SU-DHL-6 (cell line): ENCODE results near the gene ASTN2.

ENCODE experiments used
- H2AFZ ChIP-seq: fragments of 200-600 bp; sonication (generic); 2 replicates; pipeline ENCODE4 v1.6.1; 2014; ENCODE audit warnings: low read depth, mild to moderate bottlenecking, moderate library complexity, mixed read lengths, antibody characterized with exemption, low read length; ENCODE audit not compliant: severe bottlenecking
- H3F3A ChIP-seq: fragments of 200-600 bp; shearing (Covaris generic); 2 replicates; pipeline ENCODE4 v1.6.0; 2016; ENCODE audit warnings: antibody characterized with exemption, mild to moderate bottlenecking; ENCODE audit not compliant: insufficient read depth
- H3K27ac ChIP-seq: fragments of 200-600 bp; sonication (generic); 2 replicates; pipeline ENCODE4 v1.5.1; 2016; ENCODE audit warnings: low read depth, mild to moderate bottlenecking, low read length, moderate library complexity, mixed read lengths
- H3K27me3 ChIP-seq: fragments of 200-600 bp; sonication (generic), shearing (Covaris generic); 2 replicates; pipeline ENCODE4 v1.6.0; 2014; ENCODE audit warnings: mild to moderate bottlenecking, low read length
- H3K36me3 ChIP-seq: fragments of 200-600 bp; sonication (generic); 2 replicates; pipeline ENCODE4 v1.6.1; 2014; ENCODE audit warnings: mild to moderate bottlenecking, low read length, mixed read lengths
- H3K4me2 ChIP-seq: fragments of 300-600, 200-600 bp; shearing (Covaris generic), sonication (generic); 2 replicates; pipeline ENCODE4 v1.6.0; 2014; ENCODE audit warnings: low read length, low read depth, mild to moderate bottlenecking; ENCODE audit not compliant: poor library complexity, severe bottlenecking
- H3K4me3 ChIP-seq: fragments of 200-600 bp; sonication (generic); 2 replicates; pipeline ENCODE4 v1.5.1; 2014; ENCODE audit warnings: antibody characterized with exemption, low read length, mild to moderate bottlenecking, mixed read lengths; ENCODE audit not compliant: insufficient read depth, poor library complexity, severe bottlenecking
- H3K79me2 ChIP-seq: fragments of 200-600 bp; sonication (generic); 2 replicates; pipeline ENCODE4 v1.6.1; 2014; ENCODE audit warnings: mild to moderate bottlenecking, low read length, moderate library complexity; ENCODE audit not compliant: insufficient read depth
- H3K9ac ChIP-seq: fragments of 200-600 bp; sonication (generic); 2 replicates; pipeline ENCODE4 v1.7.0; 2014; ENCODE audit warnings: mild to moderate bottlenecking, low read length
- H3K9me2 ChIP-seq: fragments of 200-600 bp; sonication (generic); replicated peaks from 2 replicates; pipeline ENCODE4 v1.6.1; 2014; ENCODE audit warnings: low read length; ENCODE audit not compliant: insufficient read depth
- H3K9me3 ChIP-seq: fragments of 200-600 bp; sonication (generic); 2 replicates; pipeline ENCODE4 v1.6.1; 2014; ENCODE audit warnings: low read length, mixed read lengths; ENCODE audit not compliant: insufficient read depth
- H4K20me1 ChIP-seq: fragments of 200-600 bp; sonication (generic); 2 replicates; pipeline ENCODE4 v1.6.1; 2014; ENCODE audit warnings: low read depth, mild to moderate bottlenecking, antibody characterized with exemption, low read length, moderate library complexity, mixed read lengths
- EZH2phosphoT487 ChIP-seq: fragments of 200-600 bp; sonication (generic), shearing (Covaris generic); conservative IDR thresholded peaks from 2 replicates; pipeline ENCODE4 v1.6.1; 2018; ENCODE audit warnings: mild to moderate bottlenecking, antibody characterized with exemption, low read length, moderate library complexity, mixed read lengths
- TF ChIP-seq, protein P1 (sequence below): fragments of 200-600 bp; sonication (generic); IDR thresholded peaks from one replicate; pipeline ENCODE4 v1.5.1; 2017; ENCODE audit warnings: antibody characterized with exemption, mild to moderate bottlenecking, low read length, moderate library complexity; ENCODE audit not compliant: insufficient read depth, poor library complexity, severe bottlenecking

ASTN2 gene

DNA sequence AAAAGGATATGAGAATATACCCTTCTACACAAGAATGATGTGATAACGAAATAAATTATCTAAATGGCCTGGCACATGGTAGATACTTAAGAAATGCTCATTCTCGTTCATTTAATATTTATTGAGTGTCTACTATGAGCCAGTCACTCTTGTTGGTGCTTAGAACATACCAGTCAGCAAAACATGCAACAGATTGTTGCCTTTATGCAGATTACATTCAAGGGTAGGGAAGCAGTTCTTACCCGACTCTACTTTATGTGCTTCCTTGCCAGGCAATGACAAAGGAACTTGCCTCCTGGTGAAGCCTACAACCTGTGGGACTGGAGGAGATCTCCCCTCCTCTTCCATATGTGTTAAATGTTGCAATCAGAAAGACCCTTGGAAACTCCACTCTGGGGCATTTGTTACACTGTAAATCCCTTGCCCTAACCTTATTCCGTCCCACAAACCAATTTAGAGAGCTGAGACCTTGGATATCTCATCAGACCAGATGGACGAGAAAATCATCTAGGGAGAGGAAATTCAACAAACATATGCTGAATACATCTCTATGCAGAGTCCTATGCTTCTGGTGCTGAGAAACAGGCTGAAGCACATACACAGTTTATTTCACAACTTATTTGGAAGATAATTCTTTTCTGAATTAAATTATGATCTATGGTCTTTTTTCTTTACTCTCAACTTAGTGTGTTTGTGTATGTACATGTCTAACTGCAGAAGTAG is 855.9 kb downstream of the ASTN2 start:
- no peak overlapping the region for H2AFZ ChIP-seq
- H3K9me3 ChIP-seq, result no peaks in the 10 kb centered on the region
- H4K20me1 ChIP-seq, result no peaks in the 10 kb centered on the region
- H3K4me3 ChIP-seq, result no peak overlapping the region
- H3F3A ChIP-seq, result no peaks in the 10 kb centered on the region
- TF ChIP-seq EZH2phosphoT487, result no peak
- TF ChIP-seq, protein P1, sequence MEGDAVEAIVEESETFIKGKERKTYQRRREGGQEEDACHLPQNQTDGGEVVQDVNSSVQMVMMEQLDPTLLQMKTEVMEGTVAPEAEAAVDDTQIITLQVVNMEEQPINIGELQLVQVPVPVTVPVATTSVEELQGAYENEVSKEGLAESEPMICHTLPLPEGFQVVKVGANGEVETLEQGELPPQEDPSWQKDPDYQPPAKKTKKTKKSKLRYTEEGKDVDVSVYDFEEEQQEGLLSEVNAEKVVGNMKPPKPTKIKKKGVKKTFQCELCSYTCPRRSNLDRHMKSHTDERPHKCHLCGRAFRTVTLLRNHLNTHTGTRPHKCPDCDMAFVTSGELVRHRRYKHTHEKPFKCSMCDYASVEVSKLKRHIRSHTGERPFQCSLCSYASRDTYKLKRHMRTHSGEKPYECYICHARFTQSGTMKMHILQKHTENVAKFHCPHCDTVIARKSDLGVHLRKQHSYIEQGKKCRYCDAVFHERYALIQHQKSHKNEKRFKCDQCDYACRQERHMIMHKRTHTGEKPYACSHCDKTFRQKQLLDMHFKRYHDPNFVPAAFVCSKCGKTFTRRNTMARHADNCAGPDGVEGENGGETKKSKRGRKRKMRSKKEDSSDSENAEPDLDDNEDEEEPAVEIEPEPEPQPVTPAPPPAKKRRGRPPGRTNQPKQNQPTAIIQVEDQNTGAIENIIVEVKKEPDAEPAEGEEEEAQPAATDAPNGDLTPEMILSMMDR, result no peak
- H3K4me2 ChIP-seq, result no peak overlapping the region
- no peaks in the 10 kb centered on the region for H3K36me3 ChIP-seq
- no peaks in the 10 kb centered on the region for H3K79me2 ChIP-seq
- H3K9me2 ChIP-seq, result no peaks in the 10 kb centered on the region
- no peak overlapping the region for H3K27ac ChIP-seq
- no peaks in the 10 kb centered on the region for H3K27me3 ChIP-seq
- H3K9ac ChIP-seq, result no peak overlapping the region

DNA sequence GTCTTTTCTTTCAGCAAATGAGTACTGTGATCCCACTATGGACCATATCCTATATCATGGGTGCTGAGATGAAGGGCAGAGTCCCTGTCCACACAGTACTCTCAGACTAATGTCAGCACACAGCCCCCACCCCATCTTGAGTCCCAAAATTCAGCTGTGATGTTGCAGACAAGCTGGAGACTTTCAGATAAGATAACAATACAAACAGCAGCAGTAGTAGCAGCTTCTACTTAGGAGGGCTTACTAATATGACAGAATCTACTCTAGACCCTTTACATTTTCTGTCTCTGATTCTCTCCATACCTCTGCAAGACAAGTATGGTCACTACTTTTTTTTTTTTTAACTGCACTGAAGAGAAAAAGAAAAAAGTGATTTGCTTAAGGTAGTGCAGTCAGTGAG is 856.8 kb downstream of the ASTN2 start:
- Histone ChIP-seq H3K4me3 (no peak overlapping the region), H3K4me2 (no peak overlapping the region), H3F3A (no peaks in the 10 kb centered on the region), H4K20me1 (no peaks in the 10 kb centered on the region), H3K79me2 (no peaks in the 10 kb centered on the region), H3K27me3 (no peaks in the 10 kb centered on the region), H3K27ac (no peak overlapping the region), H3K9me3 (no peaks in the 10 kb centered on the region), H3K9ac (no peak overlapping the region), H3K9me2 (no peaks in the 10 kb centered on the region), H2AFZ (no peak overlapping the region), H3K36me3 (no peaks in the 10 kb centered on the region)
- TF ChIP-seq, protein P1, result no peak
- no peak for TF ChIP-seq EZH2phosphoT487

GRCh38 chr9:116555556-116556155 is 859.2 kb downstream of the ASTN2 start:
- Histone ChIP-seq H3K27ac (no peak overlapping the region), H3K79me2 (no peaks in the 10 kb centered on the region), H4K20me1 (no peaks in the 10 kb centered on the region), H3K9me3 (no peaks in the 10 kb centered on the region), H2AFZ (no peak overlapping the region), H3K36me3 (no peaks in the 10 kb centered on the region), H3F3A (no peaks in the 10 kb centered on the region), H3K27me3 (no peaks in the 10 kb centered on the region), H3K4me2 (no peak overlapping the region), H3K9ac (no peak overlapping the region), H3K9me2 (no peaks in the 10 kb centered on the region), H3K4me3 (no peak overlapping the region)
- TF ChIP-seq, protein P1, result no peak
- TF ChIP-seq EZH2phosphoT487, result no peak
